Measurements from ENCODE around the gene FOXP1. TPM values are rescaled to one million over a fixed set of nuclear protein-coding genes. Genes with fewer than 3 reads are reported as not detected.
A peak's percentile ranks its signal among the peaks of the same experiment; 100 is the strongest.

FOXP1 gene
- total and polyA plus RNA-seq, 2 donors (not counting 1 experiment from before 2014, with no cell fraction given) = 70.3 to 101 TPM

GRCh38 chr3:71600646-71601288 lies 17.2 kb upstream of the FOXP1 start:
- Histone ChIP-seq H4K20me1 (ENCODE audit: control insufficient read depth, extremely low read depth, insufficient read depth, low read length) (no peaks in the 10 kb centered on the region), H3K4me3 (replicated peaks in 1 of 4; ENCODE audit: control extremely low read depth in 1 of 4, insufficient read depth in 1 of 4, low read depth in 3 of 4, low read length in 4 of 4) (no peak overlapping the region), H3K4me1 (ENCODE audit: control insufficient read depth, extremely low read depth, insufficient read depth, low read length) (peaks cover 7% of the 10 kb centered on the region), H3K27me3 (ENCODE audit: control insufficient read depth, insufficient read depth, low read length) (no peaks in the 10 kb centered on the region), H2AFZ (ENCODE audit: low read length) (no peak overlapping the region), H3K79me2 (ENCODE audit: control insufficient read depth, insufficient read depth, low read length) (no peaks in the 10 kb centered on the region), H3K9ac (ENCODE audit: insufficient read depth, low read length) (no peak overlapping the region), H3K9me3 (ENCODE audit: control insufficient read depth, insufficient read depth, low read depth, low read length) (no peaks in the 10 kb centered on the region), H3K4me2 (ENCODE audit: extremely low read depth, insufficient read depth, low read length) (no peak overlapping the region), H3K27ac (ENCODE audit: insufficient read depth, low read length) (no peak overlapping the region), H3K36me3 (ENCODE audit: control insufficient read depth, insufficient read depth, low read length) (no peaks in the 10 kb centered on the region)
- DNase-seq (ENCODE audit: low read depth in 2 of 2) = no peak
- TF ChIP-seq EZH2 (IDR thresholded peaks at IDR 0.05; ENCODE audit: low read length, missing control alignments) (no peak), CTCF (conservative IDR thresholded peaks at IDR 0.05 in 1 of 2, IDR thresholded peaks at IDR 0.05 in 1 of 2; ENCODE audit: low read depth in 1 of 2, low read length in 2 of 2) (no peak)

- no peak overlapping the region for H3K4me2 ChIP-seq (ENCODE audit: extremely low read depth, insufficient read depth, low read length)
- no peaks in the 10 kb centered on the region for H3K9me3 ChIP-seq (ENCODE audit: control insufficient read depth, insufficient read depth, low read depth, low read length)
- no peaks in the 10 kb centered on the region for H3K27me3 ChIP-seq (ENCODE audit: control insufficient read depth, insufficient read depth, low read length)
- no peak overlapping the region for H2AFZ ChIP-seq (ENCODE audit: low read length)
- TF ChIP-seq EZH2 (IDR thresholded peaks at IDR 0.05; ENCODE audit: low read length, missing control alignments) = no peak
- TF ChIP-seq CTCF (conservative IDR thresholded peaks at IDR 0.05 in 1 of 2, IDR thresholded peaks at IDR 0.05 in 1 of 2; ENCODE audit: low read depth in 1 of 2, low read length in 2 of 2) = no peak
- H3K27ac ChIP-seq (ENCODE audit: insufficient read depth, low read length) = no peak overlapping the region
- no peak overlapping the region for H3K9ac ChIP-seq (ENCODE audit: insufficient read depth, low read length)
- H3K4me1 ChIP-seq (ENCODE audit: control insufficient read depth, extremely low read depth, insufficient read depth, low read length) = peaks cover 7% of the 10 kb centered on the region
- H3K4me3 ChIP-seq (replicated peaks in 1 of 4; ENCODE audit: control extremely low read depth in 1 of 4, insufficient read depth in 1 of 4, low read depth in 3 of 4, low read length in 4 of 4) = no peak overlapping the region
- DNase-seq (ENCODE audit: low read depth in 2 of 2) = peak; percentile 33
- no peaks in the 10 kb centered on the region for H4K20me1 ChIP-seq (ENCODE audit: control insufficient read depth, extremely low read depth, insufficient read depth, low read length)
- H3K36me3 ChIP-seq (ENCODE audit: control insufficient read depth, insufficient read depth, low read length) = no peaks in the 10 kb centered on the region
- no peaks in the 10 kb centered on the region for H3K79me2 ChIP-seq (ENCODE audit: control insufficient read depth, insufficient read depth, low read length)
Measured at GRCh38 chr3:71599416-71599815, 15.9 kb upstream of the FOXP1 start.

- no peak overlapping the region for H3K4me3 ChIP-seq (replicated peaks in 1 of 4; ENCODE audit: control extremely low read depth in 1 of 4, insufficient read depth in 1 of 4, low read depth in 3 of 4, low read length in 4 of 4)
- H3K27ac ChIP-seq (ENCODE audit: insufficient read depth, low read length) = no peak overlapping the region
- H2AFZ ChIP-seq (ENCODE audit: low read length) = no peak overlapping the region
- no peak overlapping the region for H3K9ac ChIP-seq (ENCODE audit: insufficient read depth, low read length)
- TF ChIP-seq EZH2 (IDR thresholded peaks at IDR 0.05; ENCODE audit: low read length, missing control alignments) (no peak), CTCF (conservative IDR thresholded peaks at IDR 0.05 in 1 of 2, IDR thresholded peaks at IDR 0.05 in 1 of 2; ENCODE audit: low read depth in 1 of 2, low read length in 2 of 2) (no peak)
- no peaks in the 10 kb centered on the region for H4K20me1 ChIP-seq (ENCODE audit: control insufficient read depth, extremely low read depth, insufficient read depth, low read length)
- H3K27me3 ChIP-seq (ENCODE audit: control insufficient read depth, insufficient read depth, low read length) = no peaks in the 10 kb centered on the region
- DNase-seq (ENCODE audit: low read depth in 2 of 2) = no peak
- H3K4me1 ChIP-seq (ENCODE audit: control insufficient read depth, extremely low read depth, insufficient read depth, low read length) = peaks cover 7% of the 10 kb centered on the region
- H3K79me2 ChIP-seq (ENCODE audit: control insufficient read depth, insufficient read depth, low read length) = no peaks in the 10 kb centered on the region
- H3K36me3 ChIP-seq (ENCODE audit: control insufficient read depth, insufficient read depth, low read length) = no peaks in the 10 kb centered on the region
- H3K4me2 ChIP-seq (ENCODE audit: extremely low read depth, insufficient read depth, low read length) = no peak overlapping the region
- H3K9me3 ChIP-seq (ENCODE audit: control insufficient read depth, insufficient read depth, low read depth, low read length) = no peaks in the 10 kb centered on the region
Measured at GRCh38 chr3:71598292-71598691, 14.8 kb upstream of the FOXP1 start.

All from fibroblast of lung (primary cell).